LNCaP clone FGC (cell line): ENCODE measurements around the gene MGAT5.

ENCODE experiments used
- DNase-seq: peaks from one replicate; pipeline ENCODE4 v3.0.0-alpha.2; 2011; ENCODE audit warnings: low read depth
- H3K4me3 ChIP-seq: 2 replicates; pipeline ENCODE4 v1.5.1; 2011; ENCODE audit warnings: mild to moderate bottlenecking, low read depth, low read length, control low read depth
- CTCF ChIP-seq: IDR thresholded peaks from 2 replicates; pipeline ENCODE4 v1.5.1; 2012; ENCODE audit warnings: mild to moderate bottlenecking; ENCODE audit not compliant: control insufficient read depth, insufficient read depth; ENCODE audit errors: extremely low read depth

Gene MGAT5

GRCh38 chr2:134229540-134229939 is 24.3 kb upstream of the MGAT5 start:
- TF ChIP-seq CTCF, result no peak
- no peak overlapping the region for H3K4me3 ChIP-seq
- DNase-seq, result no peak

- TF ChIP-seq CTCF, result no peak
- no peak overlapping the region for H3K4me3 ChIP-seq
- DNase-seq, result no peak
Observed at GRCh38 chr2:134230885-134231284, 23.0 kb upstream of the MGAT5 start.

GRCh38 chr2:134231301-134231964 is 22.4 kb upstream of the MGAT5 start:
- no peak overlapping the region for H3K4me3 ChIP-seq
- TF ChIP-seq CTCF, result no peak
- DNase-seq, result no peak

GRCh38 chr2:134231965-134232340 is 21.9 kb upstream of the MGAT5 start:
- no peak overlapping the region for H3K4me3 ChIP-seq
- no peak for TF ChIP-seq CTCF
- DNase-seq, result no peak

- H3K4me3 ChIP-seq, result no peak overlapping the region
- no peak for DNase-seq
- no peak for TF ChIP-seq CTCF
Observed at GRCh38 chr2:134232461-134232860, 21.4 kb upstream of the MGAT5 start.

GRCh38 chr2:134232868-134233727 is 20.8 kb upstream of the MGAT5 start:
- no peak for TF ChIP-seq CTCF
- no peak overlapping the region for H3K4me3 ChIP-seq
- no peak for DNase-seq

- H3K4me3 ChIP-seq, result no peak overlapping the region
- TF ChIP-seq CTCF, result no peak
- no peak for DNase-seq
Observed at GRCh38 chr2:134233728-134234136, 20.1 kb upstream of the MGAT5 start.
